IPS-NIHi7 (cell line): ENCODE results near the gene ATP9A.
"Not testable (repeated sequence)": the region's sequence is repeated elsewhere in the genome, so short reads cannot be mapped to it uniquely, and the experiment has no call there.

ENCODE experiments used
- DNase-seq: peaks from one replicate; pipeline ENCODE4 v3.0.0; 2012; ENCODE audit warnings: mixed read lengths; ENCODE audit errors: extremely low spot score

ATP9A gene

GRCh38 chr20:51750770-51751388, 17.3 kb downstream of the ATP9A start:
- DNase-seq: no peak

GRCh38 chr20:51750037-51750769, 18.0 kb downstream of the ATP9A start:
- DNase-seq: no peak

DNA sequence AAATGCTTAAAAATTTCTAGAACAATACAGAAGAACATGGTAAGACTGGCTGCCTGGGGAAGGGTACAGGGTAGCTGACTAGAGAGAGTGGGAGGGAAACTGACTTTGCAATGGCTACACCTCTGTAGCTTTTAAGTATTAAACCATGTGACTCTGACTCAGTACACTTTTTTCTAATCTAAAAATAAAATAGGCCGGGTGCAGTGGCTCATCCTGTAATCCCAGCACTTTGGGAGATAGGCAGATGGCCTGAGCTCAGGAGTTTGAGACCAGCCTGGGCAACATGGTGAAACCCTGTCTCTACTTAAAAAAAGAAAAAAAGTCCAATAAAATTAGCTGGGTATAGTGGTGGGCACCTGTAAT, 18.5 kb downstream of the ATP9A start:
- no peak for DNase-seq

DNA sequence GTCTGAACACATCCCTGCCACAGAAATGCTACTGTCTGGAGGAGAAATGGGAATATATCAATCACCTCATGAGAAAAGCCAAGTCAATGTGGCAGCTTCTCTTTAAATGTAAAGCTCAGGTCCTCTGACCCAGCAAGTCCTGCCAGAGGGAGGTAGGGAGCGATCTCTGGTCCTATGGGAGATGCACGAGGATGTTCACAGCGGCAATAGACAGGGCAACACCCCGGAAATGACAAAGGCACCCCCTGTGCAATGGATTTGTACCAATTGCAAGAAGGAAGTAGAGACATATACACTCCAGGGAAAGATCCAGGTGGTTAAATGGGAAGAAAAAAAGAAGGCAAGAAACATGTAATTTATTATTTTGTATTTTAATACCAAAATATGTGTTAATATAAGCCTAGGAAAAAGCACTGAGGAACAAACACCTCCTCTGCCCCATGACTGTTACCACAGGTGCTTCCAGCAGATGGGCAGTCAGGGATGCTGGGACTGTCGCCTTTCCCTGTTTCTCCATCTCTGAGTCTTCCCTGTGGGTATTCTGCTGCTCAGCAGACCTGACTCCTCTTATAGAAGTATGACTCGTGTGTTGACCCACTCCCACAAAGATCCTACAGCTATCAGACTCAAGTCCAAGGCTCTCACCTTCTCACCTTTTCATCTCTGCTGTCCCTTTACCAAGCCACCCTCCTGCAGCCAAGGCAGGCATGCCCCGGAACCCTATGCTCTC, 20.8 kb downstream of the ATP9A start:
- no peak for DNase-seq

GRCh38 chr20:51745804-51746203, 22.4 kb downstream of the ATP9A start:
- no peak for DNase-seq

DNA sequence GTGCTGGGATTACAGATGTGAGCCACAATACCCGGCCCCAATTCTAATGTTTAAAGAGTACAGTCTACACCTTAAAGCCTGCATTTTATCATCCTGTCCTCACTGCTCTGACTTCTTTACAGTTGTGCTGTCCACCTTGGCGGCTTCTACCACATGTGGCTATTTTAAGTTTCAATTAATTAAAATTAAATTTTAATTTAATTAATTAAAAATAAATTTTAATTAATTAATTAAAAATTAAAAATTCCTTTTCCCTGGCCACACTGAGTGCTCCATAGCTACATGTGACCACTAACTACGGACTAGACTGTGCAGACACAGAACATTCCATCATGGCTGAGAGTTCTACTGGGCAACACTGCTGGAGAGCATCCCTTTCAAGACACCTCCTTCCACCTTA, 27.4 kb downstream of the ATP9A start:
- DNase-seq: no peak

GRCh38 chr20:51740308-51740707, 27.9 kb downstream of the ATP9A start:
- not testable (repeated sequence) for DNase-seq

DNA sequence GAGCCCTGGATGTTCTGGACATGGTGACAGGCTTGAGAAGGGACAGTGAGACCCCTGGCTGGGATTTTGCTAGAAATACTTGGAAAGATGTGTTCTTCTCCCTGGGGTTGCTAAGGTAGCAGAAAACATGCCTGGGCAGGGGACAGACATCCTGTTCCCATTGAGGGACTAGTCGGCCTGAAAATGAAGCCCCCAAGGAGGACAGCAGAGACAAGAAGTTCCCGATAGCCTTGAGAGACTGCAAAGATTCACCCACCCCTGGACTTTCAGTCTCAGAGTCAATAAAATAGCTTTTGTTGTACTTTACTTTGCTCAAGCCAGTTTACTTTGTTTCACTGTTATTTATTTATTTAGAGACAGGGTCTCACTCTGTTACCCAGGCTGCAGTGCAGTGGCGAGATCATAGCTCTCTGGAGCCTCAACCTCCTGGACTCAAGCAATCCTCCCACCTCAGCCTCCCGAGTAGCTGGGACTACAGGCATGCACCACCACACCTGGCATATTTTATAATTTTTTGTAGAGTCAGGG, 28.4 kb downstream of the ATP9A start:
- no peak for DNase-seq

- no peak for DNase-seq
Measured at GRCh38 chr20:51738877-51739447, 29.2 kb downstream of the ATP9A start.

DNA sequence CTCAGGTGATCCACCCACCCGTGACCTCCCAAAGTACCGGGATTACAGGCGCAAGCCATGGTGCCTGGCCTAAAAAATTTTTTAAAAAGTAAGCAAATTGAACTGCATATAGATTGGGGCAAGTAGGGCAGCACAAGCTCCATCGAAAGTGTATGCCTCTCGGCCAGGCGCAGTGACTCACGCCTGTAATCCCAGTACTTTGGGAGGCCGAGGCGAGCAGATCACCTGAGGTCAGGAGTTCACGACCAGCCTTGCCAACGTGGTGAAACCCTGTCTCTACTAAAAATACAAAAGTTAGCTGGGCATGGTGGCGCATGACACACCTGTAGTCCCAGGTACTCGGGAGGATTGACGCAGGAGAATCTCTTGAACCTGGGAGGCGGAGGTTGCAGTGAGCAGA, 29.9 kb downstream of the ATP9A start:
- not testable (repeated sequence) for DNase-seq

GRCh38 chr20:51736947-51737346, 31.2 kb downstream of the ATP9A start:
- DNase-seq: no peak

- DNase-seq: no peak
Measured at GRCh38 chr20:51735728-51736600, 32.2 kb downstream of the ATP9A start.

DNA sequence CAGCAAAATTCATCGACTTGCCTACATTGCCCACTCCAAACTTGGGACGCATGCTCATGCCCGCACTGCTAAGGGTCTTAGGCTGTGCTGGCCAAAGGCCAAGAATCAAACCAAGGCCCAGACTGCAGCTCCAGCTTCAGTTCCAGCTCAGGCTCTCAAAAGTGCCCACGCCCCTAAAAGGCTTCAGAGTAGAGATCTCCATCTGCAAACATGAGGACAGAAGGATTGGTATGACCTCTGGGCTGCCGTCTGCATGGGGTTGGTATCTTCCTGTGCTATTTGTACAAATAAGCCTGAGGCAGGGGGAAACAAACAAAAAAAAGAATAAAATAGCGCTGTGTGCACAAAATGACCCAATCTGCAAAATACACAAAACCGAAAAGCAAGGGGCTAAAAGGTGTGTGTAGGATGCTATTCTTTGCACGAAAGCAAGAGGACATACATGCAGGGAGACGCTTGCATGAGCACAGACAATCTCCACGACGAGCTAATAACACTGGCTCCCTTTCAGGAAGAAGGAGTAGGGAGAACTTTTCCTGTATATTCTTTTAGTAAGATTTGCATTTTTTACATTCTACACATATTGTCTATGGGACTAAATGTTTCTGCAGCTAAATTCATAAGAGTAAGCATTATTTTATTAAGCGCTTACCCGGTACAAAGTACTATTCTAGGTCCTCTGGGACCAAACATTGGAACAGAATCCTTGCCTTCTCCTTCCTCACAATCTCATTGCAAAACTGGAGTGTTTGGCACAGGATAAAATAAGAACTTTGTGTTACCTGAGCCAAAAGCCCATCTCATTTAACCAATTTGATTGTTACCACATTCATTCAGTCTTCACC, 33.1 kb downstream of the ATP9A start:
- DNase-seq: no peak

GRCh38 chr20:51733070-51733469, 35.1 kb downstream of the ATP9A start:
- no peak for DNase-seq

DNA sequence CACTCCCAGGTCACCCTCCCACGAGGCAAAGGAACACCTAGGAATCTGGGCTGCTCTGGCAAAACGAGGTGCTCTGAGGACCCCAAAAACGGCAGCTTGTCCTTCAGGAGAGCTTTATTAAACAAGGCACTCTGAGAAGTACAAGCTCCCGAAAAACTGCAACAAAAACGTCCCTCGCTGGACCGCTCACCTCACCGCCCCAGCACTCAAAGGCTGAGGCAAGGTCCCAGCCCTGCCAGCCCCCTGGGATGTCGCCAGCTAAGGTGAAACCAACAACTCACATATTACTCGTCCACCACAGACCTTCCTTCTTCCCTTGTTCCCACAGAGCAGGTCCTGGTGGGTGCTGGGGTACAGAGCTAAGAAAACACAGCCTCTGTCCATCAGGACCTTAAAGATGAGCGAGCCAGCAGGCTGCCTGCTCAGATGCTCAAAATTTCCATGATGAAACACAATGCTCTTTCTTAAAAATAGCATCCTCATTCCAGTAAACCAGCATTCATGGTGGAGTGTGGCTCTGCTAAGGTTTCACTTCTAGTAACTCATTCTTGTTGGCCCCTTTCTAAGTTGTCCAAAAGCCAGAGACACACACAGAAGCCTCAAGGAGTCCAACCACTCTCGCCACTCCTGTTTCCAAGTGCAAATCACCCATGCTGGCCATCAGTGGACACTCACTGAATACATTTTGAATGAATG, 35.9 kb downstream of the ATP9A start:
- DNase-seq: no peak

GRCh38 chr20:51731731-51732095, 36.5 kb downstream of the ATP9A start:
- DNase-seq: no peak

DNA sequence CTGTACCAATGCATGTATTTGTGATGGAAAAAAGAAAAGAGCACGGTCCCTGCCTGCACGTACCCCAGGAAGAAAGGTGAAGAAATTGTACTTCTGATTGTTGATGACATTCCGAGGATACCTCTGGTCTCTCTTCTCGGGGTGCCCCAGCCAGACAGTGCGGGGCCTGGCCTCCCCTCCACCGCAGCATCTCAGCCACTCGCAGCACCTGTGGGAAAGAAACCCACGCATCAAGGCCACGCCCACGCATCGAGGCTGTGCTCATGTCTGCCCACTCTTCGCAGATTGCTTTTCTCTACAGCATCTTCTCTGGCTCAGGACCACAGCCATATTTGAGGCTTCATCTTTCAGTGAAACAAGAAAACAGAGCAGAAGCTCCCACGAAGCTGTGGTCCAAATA, 38.4 kb downstream of the ATP9A start:
- DNase-seq: no peak

GRCh38 chr20:51728737-51729136, 39.5 kb downstream of the ATP9A start:
- no peak for DNase-seq

DNA sequence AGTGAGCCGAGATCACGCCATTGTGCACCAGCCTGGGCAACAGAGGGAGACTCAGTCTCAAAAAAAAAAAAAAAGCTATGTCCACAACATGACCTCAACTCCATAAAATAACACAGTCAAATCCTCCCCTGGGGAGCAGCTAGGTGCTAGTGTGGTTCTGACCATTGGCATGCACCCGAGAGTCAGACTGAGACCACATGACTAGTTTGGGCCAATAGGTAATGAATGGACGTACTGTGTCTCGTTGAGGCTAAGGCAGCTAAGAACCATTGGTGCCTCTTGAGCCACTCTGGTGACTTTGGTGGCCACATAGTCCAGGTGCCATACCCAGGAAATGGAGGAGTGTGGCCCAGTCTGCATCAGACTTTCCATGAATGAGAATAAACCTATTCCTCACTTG, 40.3 kb downstream of the ATP9A start:
- no peak for DNase-seq

GRCh38 chr20:51725584-51726176, 42.5 kb downstream of the ATP9A start:
- DNase-seq: no peak
